Measurements from ENCODE around the gene TPMT. TPM values are rescaled to one million over a fixed set of nuclear protein-coding genes. Genes with fewer than 3 reads are reported as not detected.
A peak's percentile ranks its signal among the peaks of the same experiment; 100 is the strongest.

Gene TPMT
- total and polyA plus RNA-seq, 2 of the 13 experiments (the other 11 are each of a cell fraction or from before 2014, with no cell fraction given), result 11.1 to 22.8 TPM

DNA sequence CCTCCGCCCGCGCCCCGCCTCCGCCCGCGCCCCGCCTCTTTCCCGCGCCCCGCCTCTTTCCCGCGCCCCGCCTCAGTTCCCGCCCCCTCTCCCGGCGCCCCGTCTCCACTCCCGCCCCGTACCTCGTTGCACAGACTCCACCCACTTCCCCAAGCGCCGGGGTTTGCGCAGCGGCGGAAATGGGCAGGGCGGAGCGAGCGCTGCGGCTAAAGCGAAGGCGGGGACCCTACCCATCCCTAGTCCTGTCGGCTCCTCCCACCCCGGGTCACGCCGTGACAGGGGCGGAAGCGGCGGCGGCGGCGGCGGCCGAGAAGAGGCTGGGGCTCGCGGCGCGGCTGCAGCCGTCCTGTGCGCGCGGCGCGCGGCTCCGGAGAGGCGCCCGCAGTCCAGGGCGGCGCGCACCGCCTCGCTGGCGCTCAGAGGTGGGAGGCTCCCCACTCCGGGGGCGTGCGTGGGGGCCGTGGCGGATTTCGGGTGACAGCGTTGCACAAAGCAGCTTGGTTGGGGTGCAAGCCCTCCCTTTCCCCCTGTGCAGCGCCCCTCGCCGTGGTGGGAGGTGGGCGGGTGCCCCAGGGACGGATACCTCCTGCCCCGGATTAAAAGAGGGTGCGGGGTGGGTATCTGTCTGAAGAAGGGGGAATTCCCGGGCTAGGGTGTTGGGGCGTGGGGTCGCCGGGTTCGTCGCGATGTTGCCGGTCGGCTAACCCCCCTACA is 430 bp upstream of the TPMT start, which contains the start of gene KDM1B (continued):
- TF ChIP-seq, protein P1, sequence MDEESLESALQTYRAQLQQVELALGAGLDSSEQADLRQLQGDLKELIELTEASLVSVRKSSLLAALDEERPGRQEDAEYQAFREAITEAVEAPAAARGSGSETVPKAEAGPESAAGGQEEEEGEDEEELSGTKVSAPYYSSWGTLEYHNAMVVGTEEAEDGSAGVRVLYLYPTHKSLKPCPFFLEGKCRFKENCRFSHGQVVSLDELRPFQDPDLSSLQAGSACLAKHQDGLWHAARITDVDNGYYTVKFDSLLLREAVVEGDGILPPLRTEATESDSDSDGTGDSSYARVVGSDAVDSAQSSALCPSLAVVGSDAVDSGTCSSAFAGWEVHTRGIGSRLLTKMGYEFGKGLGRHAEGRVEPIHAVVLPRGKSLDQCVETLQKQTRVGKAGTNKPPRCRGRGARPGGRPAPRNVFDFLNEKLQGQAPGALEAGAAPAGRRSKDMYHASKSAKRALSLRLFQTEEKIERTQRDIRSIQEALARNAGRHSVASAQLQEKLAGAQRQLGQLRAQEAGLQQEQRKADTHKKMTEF (CRISPR knock-in tag; IDR thresholded peaks at IDR 0.05), result no peak; the same call in 1 of the 2 replicates
- TF ChIP-seq ZNF331 (CRISPR knock-in tag; IDR thresholded peaks at IDR 0.05) (no peak; the same call in 1 of the 2 replicates), REXO4 (CRISPR knock-in tag; IDR thresholded peaks at IDR 0.05; ENCODE audit: borderline replicate concordance) (no peak), NR3C1 (CRISPR knock-in tag; IDR thresholded peaks at IDR 0.05) (no peak), MAFF (IDR thresholded peaks at IDR 0.05; ENCODE audit: low read depth, low read length) (no peak), RCOR2 (CRISPR knock-in tag; IDR thresholded peaks at IDR 0.05) (no peak), ZNF256 (CRISPR knock-in tag; conservative IDR thresholded peaks at IDR 0.05) (no peak), POLR2G (IDR thresholded peaks at IDR 0.05; ENCODE audit: low read depth, low read length) (peak; percentile 63), SP2 (CRISPR knock-in tag; IDR thresholded peaks at IDR 0.05) (no peak)
- TF ChIP-seq, protein P2, sequence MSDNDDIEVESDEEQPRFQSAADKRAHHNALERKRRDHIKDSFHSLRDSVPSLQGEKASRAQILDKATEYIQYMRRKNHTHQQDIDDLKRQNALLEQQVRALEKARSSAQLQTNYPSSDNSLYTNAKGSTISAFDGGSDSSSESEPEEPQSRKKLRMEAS (IDR thresholded peaks at IDR 0.05), result peak; percentile 77
- TF ChIP-seq, protein P3, sequence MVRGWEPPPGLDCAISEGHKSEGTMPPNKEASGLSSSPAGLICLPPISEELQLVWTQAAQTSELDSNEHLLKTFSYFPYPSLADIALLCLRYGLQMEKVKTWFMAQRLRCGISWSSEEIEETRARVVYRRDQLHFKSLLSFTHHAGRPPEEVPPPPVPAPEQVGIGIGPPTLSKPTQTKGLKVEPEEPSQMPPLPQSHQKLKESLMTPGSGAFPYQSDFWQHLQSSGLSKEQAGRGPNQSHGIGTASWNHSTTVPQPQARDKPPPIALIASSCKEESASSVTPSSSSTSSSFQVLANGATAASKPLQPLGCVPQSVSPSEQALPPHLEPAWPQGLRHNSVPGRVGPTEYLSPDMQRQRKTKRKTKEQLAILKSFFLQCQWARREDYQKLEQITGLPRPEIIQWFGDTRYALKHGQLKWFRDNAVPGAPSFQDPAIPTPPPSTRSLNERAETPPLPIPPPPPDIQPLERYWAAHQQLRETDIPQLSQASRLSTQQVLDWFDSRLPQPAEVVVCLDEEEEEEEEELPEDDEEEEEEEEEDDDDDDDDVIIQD (CRISPR knock-in tag; IDR thresholded peaks at IDR 0.05; ENCODE audit: low read depth), result peak; percentile 87
- TF ChIP-seq, protein P4, sequence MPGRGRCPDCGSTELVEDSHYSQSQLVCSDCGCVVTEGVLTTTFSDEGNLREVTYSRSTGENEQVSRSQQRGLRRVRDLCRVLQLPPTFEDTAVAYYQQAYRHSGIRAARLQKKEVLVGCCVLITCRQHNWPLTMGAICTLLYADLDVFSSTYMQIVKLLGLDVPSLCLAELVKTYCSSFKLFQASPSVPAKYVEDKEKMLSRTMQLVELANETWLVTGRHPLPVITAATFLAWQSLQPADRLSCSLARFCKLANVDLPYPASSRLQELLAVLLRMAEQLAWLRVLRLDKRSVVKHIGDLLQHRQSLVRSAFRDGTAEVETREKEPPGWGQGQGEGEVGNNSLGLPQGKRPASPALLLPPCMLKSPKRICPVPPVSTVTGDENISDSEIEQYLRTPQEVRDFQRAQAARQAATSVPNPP (CRISPR knock-in tag; IDR thresholded peaks at IDR 0.05), result no peak
- TF ChIP-seq, protein P5, sequence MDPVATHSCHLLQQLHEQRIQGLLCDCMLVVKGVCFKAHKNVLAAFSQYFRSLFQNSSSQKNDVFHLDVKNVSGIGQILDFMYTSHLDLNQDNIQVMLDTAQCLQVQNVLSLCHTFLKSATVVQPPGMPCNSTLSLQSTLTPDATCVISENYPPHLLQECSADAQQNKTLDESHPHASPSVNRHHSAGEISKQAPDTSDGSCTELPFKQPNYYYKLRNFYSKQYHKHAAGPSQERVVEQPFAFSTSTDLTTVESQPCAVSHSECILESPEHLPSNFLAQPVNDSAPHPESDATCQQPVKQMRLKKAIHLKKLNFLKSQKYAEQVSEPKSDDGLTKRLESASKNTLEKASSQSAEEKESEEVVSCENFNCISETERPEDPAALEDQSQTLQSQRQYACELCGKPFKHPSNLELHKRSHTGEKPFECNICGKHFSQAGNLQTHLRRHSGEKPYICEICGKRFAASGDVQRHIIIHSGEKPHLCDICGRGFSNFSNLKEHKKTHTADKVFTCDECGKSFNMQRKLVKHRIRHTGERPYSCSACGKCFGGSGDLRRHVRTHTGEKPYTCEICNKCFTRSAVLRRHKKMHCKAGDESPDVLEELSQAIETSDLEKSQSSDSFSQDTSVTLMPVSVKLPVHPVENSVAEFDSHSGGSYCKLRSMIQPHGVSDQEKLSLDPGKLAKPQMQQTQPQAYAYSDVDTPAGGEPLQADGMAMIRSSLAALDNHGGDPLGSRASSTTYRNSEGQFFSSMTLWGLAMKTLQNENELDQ (CRISPR knock-in tag; IDR thresholded peaks at IDR 0.05; ENCODE audit: borderline replicate concordance), result no peak
- TF ChIP-seq, protein P6, sequence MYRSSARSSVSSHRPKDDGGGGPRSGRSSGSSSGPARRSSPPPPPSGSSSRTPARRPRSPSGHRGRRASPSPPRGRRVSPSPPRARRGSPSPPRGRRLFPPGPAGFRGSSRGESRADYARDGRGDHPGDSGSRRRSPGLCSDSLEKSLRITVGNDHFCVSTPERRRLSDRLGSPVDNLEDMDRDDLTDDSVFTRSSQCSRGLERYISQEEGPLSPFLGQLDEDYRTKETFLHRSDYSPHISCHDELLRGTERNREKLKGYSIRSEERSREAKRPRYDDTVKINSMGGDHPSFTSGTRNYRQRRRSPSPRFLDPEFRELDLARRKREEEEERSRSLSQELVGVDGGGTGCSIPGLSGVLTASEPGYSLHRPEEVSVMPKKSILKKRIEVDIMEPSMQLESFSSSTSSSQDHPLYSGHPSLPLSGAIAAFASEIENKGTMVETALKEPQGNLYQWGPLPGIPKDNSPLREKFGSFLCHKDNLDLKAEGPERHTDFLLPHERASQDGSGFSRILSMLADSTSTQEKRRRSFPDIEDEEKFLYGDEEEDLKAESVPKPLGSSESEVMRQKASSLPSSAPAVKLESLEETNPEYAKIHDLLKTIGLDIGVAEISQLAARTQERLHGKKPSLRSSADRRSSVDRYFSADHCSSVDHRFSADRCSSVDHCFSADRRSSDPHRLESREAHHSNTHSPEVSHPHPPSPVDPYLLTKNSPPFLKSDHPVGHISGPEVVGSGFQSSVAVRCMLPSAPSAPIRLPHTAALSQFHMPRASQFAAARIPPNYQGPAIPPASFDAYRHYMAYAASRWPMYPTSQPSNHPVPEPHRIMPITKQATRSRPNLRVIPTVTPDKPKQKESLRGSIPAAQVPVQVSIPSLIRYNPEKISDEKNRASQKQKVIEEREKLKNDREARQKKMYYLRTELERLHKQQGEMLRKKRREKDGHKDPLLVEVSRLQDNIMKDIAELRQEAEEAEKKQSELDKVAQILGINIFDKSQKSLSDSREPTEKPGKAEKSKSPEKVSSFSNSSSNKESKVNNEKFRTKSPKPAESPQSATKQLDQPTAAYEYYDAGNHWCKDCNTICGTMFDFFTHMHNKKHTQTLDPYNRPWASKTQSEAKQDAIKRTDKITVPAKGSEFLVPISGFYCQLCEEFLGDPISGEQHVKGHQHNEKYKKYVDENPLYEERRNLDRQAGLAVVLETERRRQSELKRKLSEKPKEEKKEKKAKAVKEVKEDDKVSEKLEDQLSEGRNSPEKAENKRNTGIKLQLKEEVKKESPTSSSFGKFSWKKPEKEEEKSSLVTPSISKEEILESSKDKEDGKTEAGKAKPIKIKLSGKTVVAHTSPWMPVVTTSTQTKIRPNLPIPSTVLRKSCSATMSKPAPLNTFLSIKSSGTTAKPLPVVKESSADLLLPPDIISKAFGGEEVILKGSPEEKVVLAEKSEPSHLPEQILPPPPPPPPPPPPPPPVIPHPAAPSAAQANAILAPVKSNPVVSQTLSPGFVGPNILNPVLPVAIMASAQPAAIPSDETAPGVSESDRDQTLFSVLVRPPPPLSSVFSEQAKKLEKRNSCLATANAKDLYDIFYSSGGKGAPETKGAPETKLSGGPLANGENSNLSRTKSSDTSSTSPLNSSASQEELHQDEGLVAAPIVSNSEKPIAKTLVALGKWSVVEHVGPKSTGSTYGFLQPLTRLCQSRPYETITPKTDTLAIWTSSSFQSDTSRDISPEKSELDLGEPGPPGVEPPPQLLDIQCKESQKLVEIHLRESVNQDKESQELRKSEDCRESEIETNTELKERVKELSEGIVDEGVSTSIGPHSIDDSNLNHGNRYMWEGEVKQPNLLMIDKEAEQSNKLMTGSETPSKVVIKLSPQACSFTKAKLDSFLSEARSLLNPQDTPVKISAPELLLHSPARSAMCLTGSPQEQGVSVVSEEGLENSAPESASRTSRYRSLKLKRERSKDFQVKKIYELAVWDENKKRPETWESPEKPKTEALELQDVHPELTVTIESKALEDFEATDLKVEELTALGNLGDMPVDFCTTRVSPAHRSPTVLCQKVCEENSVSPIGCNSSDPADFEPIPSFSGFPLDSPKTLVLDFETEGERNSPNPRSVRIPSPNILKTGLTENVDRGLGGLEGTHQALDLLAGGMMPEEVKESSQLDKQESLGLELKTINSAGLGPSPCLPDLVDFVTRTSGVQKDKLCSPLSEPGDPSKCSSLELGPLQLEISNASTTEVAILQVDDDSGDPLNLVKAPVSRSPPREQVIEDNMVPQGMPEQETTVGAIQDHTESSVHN (CRISPR knock-in tag; IDR thresholded peaks at IDR 0.05), result no peak

Measured in HepG2 (cell line).